Spleen (tissue), 7 donors: ENCODE measurements around the gene OR9Q1.

Experiments used
- POLR2A ChIP-seq, 3 donors: fragments of 450-650 bp; IDR thresholded peaks; one replicate each; pipeline ENCODE4 v1.5.1; 2017; ENCODE audit warnings: antibody characterized with exemption in 3 of 3, mild to moderate bottlenecking in 1 of 3
- POLR2AphosphoS5 ChIP-seq, 3 donors: sonication (generic); formaldehyde crosslinking; IDR thresholded peaks; one replicate each; pipeline ENCODE4 v1.5.1; 2017; ENCODE audit warnings: antibody characterized with exemption in 3 of 3
- TF ChIP-seq, protein P1 (sequence below), 11 experiments: fragments of 200-600 bp in 7 of 11; fragments of 450-650 bp in 4 of 11; sonication (generic) in 4 of 11; IDR thresholded peaks in 8 of 11; conservative IDR thresholded peaks in 3 of 11; 1 replicate in 7 of 11; 2 replicates in 4 of 11; pipeline versions ENCODE4 v1.4.0 to v1.8.0; 2016 to 2021; ENCODE audit warnings: antibody characterized with exemption in 11 of 11, inconsistent platforms in 4 of 11, mild to moderate bottlenecking in 1 of 11
- donor health status: DM: no; HTN: no; CAD: no; lungs with moderate emphysema.
- donor health status: DM: no; HTN: no; CAD: no.
- donor health status: DM: no; HTN: no; CAD: no.

DNA sequence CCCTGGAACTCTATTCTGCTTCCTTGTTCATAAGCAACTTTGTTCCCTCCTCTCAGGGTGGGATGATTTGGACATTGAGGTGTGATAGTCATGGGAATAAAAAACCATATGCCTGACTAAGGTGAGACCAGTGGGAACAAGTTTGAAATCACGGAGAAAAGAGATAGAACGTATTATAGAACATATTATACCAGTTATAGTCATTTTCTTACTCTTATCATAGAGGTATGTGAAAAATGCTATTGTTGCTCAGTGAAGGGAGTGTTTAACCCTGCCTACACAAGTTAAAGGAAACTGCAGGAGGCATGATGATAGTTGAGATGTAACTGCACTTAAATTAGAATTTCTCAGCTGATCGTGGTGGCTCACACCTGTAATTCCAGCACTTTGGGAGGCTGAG is 22.6 kb downstream of the OR9Q1 start:
- TF ChIP-seq, protein P1, sequence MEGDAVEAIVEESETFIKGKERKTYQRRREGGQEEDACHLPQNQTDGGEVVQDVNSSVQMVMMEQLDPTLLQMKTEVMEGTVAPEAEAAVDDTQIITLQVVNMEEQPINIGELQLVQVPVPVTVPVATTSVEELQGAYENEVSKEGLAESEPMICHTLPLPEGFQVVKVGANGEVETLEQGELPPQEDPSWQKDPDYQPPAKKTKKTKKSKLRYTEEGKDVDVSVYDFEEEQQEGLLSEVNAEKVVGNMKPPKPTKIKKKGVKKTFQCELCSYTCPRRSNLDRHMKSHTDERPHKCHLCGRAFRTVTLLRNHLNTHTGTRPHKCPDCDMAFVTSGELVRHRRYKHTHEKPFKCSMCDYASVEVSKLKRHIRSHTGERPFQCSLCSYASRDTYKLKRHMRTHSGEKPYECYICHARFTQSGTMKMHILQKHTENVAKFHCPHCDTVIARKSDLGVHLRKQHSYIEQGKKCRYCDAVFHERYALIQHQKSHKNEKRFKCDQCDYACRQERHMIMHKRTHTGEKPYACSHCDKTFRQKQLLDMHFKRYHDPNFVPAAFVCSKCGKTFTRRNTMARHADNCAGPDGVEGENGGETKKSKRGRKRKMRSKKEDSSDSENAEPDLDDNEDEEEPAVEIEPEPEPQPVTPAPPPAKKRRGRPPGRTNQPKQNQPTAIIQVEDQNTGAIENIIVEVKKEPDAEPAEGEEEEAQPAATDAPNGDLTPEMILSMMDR (IDR thresholded peaks at IDR 0.05 in 8 of 11, conservative IDR thresholded peaks at IDR 0.05 in 3 of 11) = no peak
- TF ChIP-seq POLR2AphosphoS5 (IDR thresholded peaks at IDR 0.05) (no peak), POLR2A (IDR thresholded peaks at IDR 0.05) (no peak)
